NCI-H748 (cell line): ENCODE data around the gene PBX1.
"Not testable (repeated sequence)": the region's sequence is repeated elsewhere in the genome, so short reads cannot be mapped to it uniquely, and the experiment has no call there.

Source experiments
- DNase-seq: peaks from one replicate; lab custom pipeline; 2025; ENCODE audit not compliant: unreplicated experiment; lab: John Stamatoyannopoulos, UW

Gene PBX1

DNA sequence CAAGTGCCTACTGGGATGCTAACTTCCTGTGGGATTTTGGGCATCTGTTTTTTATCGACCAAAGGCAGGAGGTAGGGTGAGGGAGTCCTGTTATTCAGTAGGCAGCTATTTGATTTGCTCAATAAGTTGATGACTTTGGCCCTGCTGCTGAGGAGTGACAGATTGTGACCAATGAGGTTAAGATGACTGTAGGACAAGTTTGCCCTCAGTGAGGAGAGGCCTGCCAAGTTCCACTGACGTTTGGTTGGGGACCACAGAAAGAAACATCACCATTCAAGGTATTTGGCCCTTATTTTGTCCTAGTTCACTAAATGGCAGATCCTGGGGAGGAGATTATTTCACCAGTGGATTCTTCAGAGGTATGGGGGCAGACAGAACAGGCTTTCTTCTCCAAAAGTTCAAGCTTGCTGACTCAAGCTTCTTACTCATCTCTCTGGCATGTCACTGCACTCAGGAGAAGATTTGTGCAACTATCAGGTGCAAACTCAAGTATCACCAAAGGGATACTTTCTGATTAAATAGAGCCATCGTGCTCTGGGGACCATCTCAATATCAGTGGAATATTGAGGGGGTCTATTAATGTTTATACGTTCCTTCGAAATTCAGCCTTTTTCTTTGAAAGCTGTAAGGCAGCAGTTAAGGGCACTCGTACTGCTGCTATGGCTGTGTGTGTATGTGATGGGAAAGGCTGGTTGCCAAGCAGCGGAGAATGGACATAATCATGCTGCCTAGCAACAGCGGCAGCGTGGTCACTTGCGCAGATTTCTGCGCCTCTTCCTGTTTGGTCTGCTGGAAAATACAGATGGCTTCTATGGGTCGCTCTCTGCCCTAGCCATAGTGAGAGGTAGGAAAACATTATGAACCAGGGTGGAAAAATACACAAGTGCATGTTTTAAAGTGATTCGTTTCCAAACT lies 78.7 kb downstream of the PBX1 start:
- peak; percentile 97 for DNase-seq

- DNase-seq, result peak; percentile 66
Measured at GRCh38 chr1:164638492-164639202, 79.7 kb downstream of the PBX1 start.

GRCh38 chr1:164640686-164641352 lies 81.8 kb downstream of the PBX1 start:
- no peak for DNase-seq

DNA sequence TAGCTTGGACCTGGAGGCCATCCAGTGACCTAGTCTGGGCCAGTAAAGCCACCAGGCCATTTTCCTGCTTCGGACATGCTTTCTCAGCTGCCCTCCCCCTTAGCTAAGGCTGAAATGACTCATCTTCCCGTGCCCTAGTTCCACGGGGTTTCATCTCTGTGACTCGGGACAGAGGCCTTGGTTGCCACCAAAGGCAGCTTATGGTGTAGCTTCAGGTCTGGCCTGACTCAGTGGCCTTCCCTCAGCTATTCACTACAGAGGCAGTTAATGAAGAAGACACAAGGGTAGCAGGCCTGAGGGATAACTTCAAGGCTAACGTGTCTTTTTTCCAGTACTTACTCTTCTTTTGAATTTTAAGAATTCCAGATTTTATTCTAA lies 82.4 kb downstream of the PBX1 start:
- no peak for DNase-seq

DNA sequence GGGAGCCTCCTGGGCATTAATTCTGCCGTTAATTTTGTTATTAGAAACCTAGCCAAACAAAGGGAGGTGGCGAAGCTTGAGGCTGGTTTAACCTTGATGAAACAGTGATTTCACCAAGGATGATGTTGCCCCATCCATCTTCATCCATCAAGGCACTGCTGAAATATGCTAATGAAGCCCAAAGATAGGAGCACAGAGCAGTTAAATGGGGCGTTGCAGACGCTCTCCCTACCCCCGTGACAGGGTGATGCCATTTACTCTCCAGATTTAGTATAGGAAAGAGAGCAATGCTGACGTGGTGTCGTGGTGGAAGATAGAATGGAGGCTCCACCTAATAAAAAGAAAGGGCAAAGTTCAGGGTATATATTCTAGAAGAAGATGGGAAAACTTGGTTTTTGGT lies 84.0 kb downstream of the PBX1 start:
- DNase-seq, result no peak

GRCh38 chr1:164644268-164644667 lies 85.3 kb downstream of the PBX1 start:
- DNase-seq, result no peak

- no peak for DNase-seq
Measured at GRCh38 chr1:164644774-164645644, 86.0 kb downstream of the PBX1 start.

GRCh38 chr1:164645921-164646320 lies 86.9 kb downstream of the PBX1 start:
- no peak for DNase-seq

GRCh38 chr1:164647211-164647610 lies 88.2 kb downstream of the PBX1 start:
- DNase-seq, result no peak

GRCh38 chr1:164648636-164649035 lies 89.7 kb downstream of the PBX1 start:
- DNase-seq, result no peak

DNA sequence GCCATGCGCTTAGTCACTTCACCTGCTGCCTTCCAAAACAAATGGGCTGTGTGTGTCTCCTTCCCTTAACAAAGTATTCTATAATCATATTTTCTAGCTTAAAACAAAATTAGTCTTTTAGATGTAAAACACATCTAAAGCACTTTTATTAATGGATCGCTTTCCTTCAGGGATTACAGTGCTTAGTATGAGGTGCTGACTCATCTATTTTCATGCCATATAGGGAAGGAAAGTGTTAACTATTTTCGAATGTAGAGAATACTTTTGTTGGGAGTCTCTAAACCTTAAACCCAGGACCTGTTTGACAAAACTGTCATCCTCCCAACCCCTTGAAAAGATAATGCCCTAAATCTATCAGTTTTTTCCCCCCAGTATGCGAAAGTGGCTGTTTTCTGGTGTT lies 90.2 kb downstream of the PBX1 start:
- no peak for DNase-seq

GRCh38 chr1:164650531-164650930 lies 91.5 kb downstream of the PBX1 start:
- DNase-seq, result no peak

DNA sequence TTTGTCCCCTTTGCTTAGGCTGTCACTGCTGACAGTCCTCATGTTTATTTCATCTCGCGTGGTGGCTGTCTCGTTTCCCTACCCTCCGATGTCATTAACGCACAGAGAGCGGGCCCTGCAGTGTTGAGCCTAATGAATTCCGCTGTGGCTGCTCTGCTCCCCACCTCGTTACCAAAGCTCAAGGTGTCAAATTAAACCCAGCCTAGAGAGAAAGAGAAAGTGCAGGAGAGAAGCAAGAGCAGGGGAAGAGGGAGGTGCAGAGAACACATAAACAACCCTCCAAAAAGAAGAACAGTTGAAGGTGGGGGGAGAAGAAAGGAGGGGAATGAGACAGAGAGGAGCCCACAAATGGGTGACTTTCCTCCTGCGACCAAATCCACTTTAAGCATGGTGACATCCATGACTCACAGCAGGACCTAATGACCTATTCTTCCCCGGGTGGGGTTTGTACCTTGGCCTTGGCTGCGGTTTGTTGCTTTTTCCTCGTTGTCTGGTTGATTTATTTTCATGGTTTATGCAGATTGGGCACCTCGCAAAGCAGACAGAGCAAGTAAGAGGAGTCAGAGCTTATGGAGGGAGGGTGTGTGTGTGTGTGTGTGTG lies 92.5 kb downstream of the PBX1 start:
- peak; percentile 34 for DNase-seq

DNA sequence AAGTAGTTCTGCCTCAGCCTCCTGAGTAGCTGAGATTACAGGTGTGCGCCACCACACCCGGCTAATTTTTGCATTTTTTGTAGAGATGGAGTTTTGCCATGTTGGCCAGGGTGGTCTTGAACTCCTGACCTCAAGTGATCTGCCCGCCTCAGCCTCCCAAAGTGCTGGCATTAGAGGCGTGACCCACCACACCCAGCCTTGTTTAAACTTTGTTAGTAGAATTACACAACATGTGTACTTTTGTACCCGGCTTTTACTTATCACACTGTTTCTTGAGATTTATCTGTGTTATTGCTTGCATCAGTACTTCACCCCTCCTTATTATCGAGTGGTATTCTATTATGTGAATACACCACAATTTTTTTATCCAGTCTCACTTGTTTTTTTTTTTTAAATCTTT lies 94.0 kb downstream of the PBX1 start:
- not testable (repeated sequence) for DNase-seq

DNA sequence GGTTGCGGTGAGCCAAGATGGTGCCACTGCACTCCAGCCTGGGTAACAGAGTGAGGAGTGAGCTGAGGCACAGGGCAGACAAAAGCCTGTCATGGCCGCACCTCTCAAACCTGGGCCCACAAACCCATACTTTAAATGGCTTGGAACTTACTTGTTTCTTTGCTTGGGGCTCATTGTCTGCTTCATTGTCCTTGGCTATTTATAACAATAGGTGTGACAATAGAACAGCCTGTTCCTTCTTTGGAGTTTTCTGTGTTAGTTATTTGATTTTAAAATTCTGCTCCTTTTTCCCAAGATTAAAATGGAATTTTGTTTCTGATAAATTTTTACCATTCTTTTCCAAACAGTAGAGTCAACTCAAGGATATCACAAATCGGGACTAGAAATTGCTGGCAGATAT lies 94.7 kb downstream of the PBX1 start:
- DNase-seq, result no peak

DNA sequence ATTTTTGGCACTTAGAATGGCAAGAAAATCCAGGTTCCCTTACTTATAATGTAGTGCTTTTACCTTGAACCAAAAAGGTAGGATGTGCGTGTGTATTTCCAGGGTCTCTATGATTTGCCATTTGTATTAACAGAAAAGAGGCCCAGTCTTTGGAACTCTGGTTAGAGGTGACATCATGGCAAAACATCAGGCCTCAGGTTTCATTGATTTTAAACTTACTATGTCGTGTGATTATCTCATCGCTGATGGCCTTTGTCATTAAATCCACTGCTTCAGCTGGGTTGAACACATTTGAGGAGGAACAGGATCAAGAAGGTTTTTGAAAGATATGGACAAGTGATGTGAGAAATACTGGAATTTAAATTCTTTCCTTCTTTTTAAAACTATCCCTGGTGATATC lies 95.2 kb downstream of the PBX1 start:
- no peak for DNase-seq

GRCh38 chr1:164658864-164659263 lies 99.9 kb downstream of the PBX1 start:
- no peak for DNase-seq

DNA sequence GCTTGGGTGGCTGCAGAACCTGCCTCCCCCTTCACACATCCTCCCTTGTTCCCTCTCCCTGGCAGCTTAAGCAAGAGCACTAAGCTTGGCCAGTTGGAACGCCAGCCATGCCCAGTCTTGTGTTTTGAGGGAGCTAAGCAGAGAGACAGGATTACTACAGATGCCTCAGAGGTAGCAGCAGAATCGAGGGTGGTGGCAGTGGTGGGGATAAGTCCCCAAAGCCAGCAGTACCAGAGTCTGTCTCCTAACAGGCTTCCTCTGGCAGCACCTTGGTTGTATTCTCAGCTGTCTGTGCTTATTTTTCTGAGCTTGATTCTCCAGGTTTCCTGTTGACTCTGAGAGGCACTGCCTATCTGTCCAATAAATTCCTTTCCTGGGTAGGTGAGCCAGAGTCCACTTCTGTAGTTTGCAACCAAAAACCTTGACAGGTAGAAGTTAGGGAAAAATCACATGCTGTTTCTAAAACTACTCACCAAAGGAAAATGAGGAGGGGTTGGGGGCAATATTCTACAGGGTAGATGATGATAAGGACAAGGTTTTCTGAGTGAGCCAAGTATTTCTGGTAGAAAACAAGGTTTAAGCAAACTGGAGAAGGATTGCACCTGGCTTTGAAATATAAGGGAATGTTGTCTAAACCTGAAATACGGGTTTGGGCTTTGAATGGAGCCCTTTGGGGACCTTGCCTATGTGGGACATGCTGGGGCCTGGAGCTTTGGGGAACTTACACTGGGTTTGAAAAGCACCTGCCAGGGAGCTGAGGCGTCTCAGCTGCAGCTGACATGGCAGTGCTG lies 100.8 kb downstream of the PBX1 start:
- DNase-seq, result peak; percentile 69

- DNase-seq, result no peak
Measured at GRCh38 chr1:164660412-164660772, 101.4 kb downstream of the PBX1 start.

DNA sequence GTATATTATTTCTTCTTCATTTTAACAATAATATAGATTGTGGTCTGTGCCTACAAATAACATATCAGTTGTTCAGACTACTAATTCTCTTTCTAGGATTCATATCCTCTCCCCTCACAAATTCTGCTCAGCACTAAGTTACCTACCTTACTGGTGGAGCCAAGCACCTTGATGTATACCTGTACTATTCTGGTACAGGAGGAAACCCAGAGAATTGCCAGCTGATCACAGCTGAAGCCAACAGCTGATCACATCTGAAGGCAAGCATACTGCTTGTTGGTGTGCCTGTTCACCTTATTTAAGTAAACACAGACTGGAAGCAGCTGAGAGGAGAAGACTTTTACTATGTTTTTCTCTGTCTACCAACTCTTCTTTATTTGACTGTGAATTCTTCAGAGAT lies 101.8 kb downstream of the PBX1 start:
- no peak for DNase-seq
